Measurements from ENCODE around the gene PRDM16.

DNA sequence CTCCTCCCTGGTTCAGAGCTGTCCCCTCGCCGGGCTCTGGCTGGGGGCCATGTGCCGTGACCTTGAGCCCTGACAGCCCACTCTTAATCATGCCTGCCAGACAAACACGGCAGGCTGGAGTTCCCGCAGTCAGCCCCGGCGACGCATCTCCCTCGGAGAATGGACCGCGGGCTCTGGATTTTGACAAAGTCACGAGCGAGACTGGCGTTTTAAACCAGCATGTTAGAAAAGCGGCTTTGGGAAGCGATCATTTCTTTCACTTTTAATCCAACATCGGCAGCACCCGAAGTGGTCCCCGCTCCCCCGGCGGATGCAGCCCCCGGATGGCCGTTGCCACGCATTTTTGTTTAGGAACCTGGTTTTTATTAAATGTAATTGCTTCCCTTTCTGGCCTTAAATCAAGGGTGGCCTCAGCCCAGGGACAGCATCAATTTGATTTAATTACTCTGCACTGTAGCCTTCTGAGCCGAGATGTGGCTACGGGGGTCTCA lies 70.9 kb downstream of the PRDM16 start:
- TF ChIP-seq POLR2A (IDR thresholded peaks at IDR 0.05): no peak
- TF ChIP-seq, protein P1, sequence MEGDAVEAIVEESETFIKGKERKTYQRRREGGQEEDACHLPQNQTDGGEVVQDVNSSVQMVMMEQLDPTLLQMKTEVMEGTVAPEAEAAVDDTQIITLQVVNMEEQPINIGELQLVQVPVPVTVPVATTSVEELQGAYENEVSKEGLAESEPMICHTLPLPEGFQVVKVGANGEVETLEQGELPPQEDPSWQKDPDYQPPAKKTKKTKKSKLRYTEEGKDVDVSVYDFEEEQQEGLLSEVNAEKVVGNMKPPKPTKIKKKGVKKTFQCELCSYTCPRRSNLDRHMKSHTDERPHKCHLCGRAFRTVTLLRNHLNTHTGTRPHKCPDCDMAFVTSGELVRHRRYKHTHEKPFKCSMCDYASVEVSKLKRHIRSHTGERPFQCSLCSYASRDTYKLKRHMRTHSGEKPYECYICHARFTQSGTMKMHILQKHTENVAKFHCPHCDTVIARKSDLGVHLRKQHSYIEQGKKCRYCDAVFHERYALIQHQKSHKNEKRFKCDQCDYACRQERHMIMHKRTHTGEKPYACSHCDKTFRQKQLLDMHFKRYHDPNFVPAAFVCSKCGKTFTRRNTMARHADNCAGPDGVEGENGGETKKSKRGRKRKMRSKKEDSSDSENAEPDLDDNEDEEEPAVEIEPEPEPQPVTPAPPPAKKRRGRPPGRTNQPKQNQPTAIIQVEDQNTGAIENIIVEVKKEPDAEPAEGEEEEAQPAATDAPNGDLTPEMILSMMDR (IDR thresholded peaks at IDR 0.05): no peak
- no peak for TF ChIP-seq POLR2AphosphoS5 (IDR thresholded peaks at IDR 0.05)
